ENCODE measurements around the gene ANKLE1. TPM values are rescaled to one million over a fixed set of nuclear protein-coding genes. Genes with fewer than 3 reads are reported as not detected.
"Not testable (repeated sequence)": the region's sequence is repeated elsewhere in the genome, so short reads cannot be mapped to it uniquely, and the experiment has no call there.

The ANKLE1 gene
- total RNA-seq, 1 experiment from 2014 or later: 0.16 TPM

- BruUV-seq (replicated peaks): no TSS peak
- H3K27me3 Mint-ChIP-seq (ENCODE audit: insufficient read depth, unreplicated experiment): no peaks in the 10 kb centered on the region
- intact Hi-C loops (cut with micrococcal nuclease): loop anchor here (1.0 to 5.0 kb wide), 4 partner anchors 55 to 174 kb away; no protein-coding TSS in a partner anchor
- peaks cover 17% of the 10 kb centered on the region for H3K36me3 Mint-ChIP-seq (ENCODE audit: insufficient read depth, unreplicated experiment)
- H3K4me1 Mint-ChIP-seq (ENCODE audit: insufficient read depth, unreplicated experiment): peaks cover 4% of the 10 kb centered on the region
- peak overlapping the region; percentile 31 for H3K27ac Mint-ChIP-seq (ENCODE audit: low read depth, unreplicated experiment)
- ChIA-PET POLR2A (interaction anchor here (0.5 to 3.3 kb wide), 21 partner anchors 9 to 864 kb away, joined by 3 to 21 read pairs (median 5); partner anchors contain the start of genes ABHD8, ANO8, BABAM1 and DDA1), CTCF (interaction anchor here (0.6 to 3.0 kb wide), 24 partner anchors 9 to 560 kb away, joined by 3 to 13 read pairs (median 4); partner anchors contain the start of genes ANKLE1, MRPL34 and MYO9B)
- peak overlapping the region; percentile 80 for H3K4me3 Mint-ChIP-seq (ENCODE audit: unreplicated experiment)
- peak; percentile 98 for DNase-seq (ENCODE audit: unreplicated experiment)
- no peaks in the 10 kb centered on the region for H3K9me3 Mint-ChIP-seq (ENCODE audit: unreplicated experiment)
- TF ChIP-seq CTCF (IDR thresholded peaks at IDR 0.05; ENCODE audit: unreplicated experiment): peak; percentile 80
Measured at GRCh38 chr19:17292301-17293074, 10.8 kb downstream of the ANKLE1 start.

GRCh38 chr19:17293605-17294004 is 11.9 kb downstream of the ANKLE1 start:
- Mint-ChIP-seq H3K9me3 (ENCODE audit: unreplicated experiment) (no peaks in the 10 kb centered on the region), H3K27me3 (ENCODE audit: insufficient read depth, unreplicated experiment) (no peaks in the 10 kb centered on the region), H3K4me3 (ENCODE audit: unreplicated experiment) (peak overlapping the region; percentile 80), H3K36me3 (ENCODE audit: insufficient read depth, unreplicated experiment) (peaks cover 17% of the 10 kb centered on the region), H3K27ac (ENCODE audit: low read depth, unreplicated experiment) (no peak overlapping the region), H3K4me1 (ENCODE audit: insufficient read depth, unreplicated experiment) (peaks cover 4% of the 10 kb centered on the region)
- ChIA-PET CTCF (interaction anchor here (0.6 to 3.0 kb wide), 12 partner anchors 9 to 558 kb away, joined by 3 to 13 read pairs (median 6); partner anchors contain the start of gene MRPL34), POLR2A (interaction anchor here (0.8 to 3.3 kb wide), 10 partner anchors 10 to 560 kb away, joined by 3 to 17 read pairs (median 7); partner anchors contain the start of genes ABHD8, ANO8, DDA1 and MRPL34)
- BruUV-seq (replicated peaks): no TSS peak
- no peak for DNase-seq (ENCODE audit: unreplicated experiment)
- intact Hi-C loops (cut with micrococcal nuclease): loop anchor here (1.0 to 5.0 kb wide), 3 partner anchors 54 to 97 kb away; no protein-coding TSS in a partner anchor
- no peak for TF ChIP-seq CTCF (IDR thresholded peaks at IDR 0.05; ENCODE audit: unreplicated experiment)

- POLR2A ChIA-PET: interaction anchor here (0.7 to 3.3 kb wide), 4 partner anchors 11 to 981 kb away, joined by 3 to 17 read pairs (median 5); partner anchors contain the start of genes MRPL34 and SLC27A1
- no peak overlapping the region for H3K27ac Mint-ChIP-seq (ENCODE audit: low read depth, unreplicated experiment)
Measured at GRCh38 chr19:17294051-17294891, 12.6 kb downstream of the ANKLE1 start.

GRCh38 chr19:17295551-17295950 is 13.8 kb downstream of the ANKLE1 start:
- H3K4me1 Mint-ChIP-seq (ENCODE audit: insufficient read depth, unreplicated experiment); H3K27me3 Mint-ChIP-seq (ENCODE audit: insufficient read depth, unreplicated experiment); intact Hi-C loops (cut with micrococcal nuclease); BruUV-seq (replicated peaks); H3K4me3 Mint-ChIP-seq (ENCODE audit: unreplicated experiment); H3K27ac Mint-ChIP-seq (ENCODE audit: low read depth, unreplicated experiment); H3K9me3 Mint-ChIP-seq (ENCODE audit: unreplicated experiment): not testable (repeated sequence)
- DNase-seq (ENCODE audit: unreplicated experiment): peak; percentile 31
- ChIA-PET CTCF (interaction anchor here (0.6 to 2.0 kb wide), 5 partner anchors 9 to 91 kb away, joined by 3 to 13 read pairs (median 3); partner anchors contain the start of gene MRPL34), POLR2A (interaction anchor here (1.0 to 3.3 kb wide), 3 partner anchors 10 to 39 kb away, joined by 3 to 17 read pairs (median 5); partner anchors contain the start of genes ANO8 and MRPL34)
- H3K36me3 Mint-ChIP-seq (ENCODE audit: insufficient read depth, unreplicated experiment): peaks cover 17% of the 10 kb centered on the region

More at GRCh38 chr19:17294051-17294891, 12.6 kb downstream of the ANKLE1 start:
- Mint-ChIP-seq H3K4me1 (ENCODE audit: insufficient read depth, unreplicated experiment) (peaks cover 4% of the 10 kb centered on the region), H3K4me3 (ENCODE audit: unreplicated experiment) (peak overlapping the region; percentile 80), H3K36me3 (ENCODE audit: insufficient read depth, unreplicated experiment) (peaks cover 17% of the 10 kb centered on the region), H3K9me3 (ENCODE audit: unreplicated experiment) (no peaks in the 10 kb centered on the region), H3K27me3 (ENCODE audit: insufficient read depth, unreplicated experiment) (no peaks in the 10 kb centered on the region)
- TF ChIP-seq CTCF (IDR thresholded peaks at IDR 0.05; ENCODE audit: unreplicated experiment): no peak
- BruUV-seq (replicated peaks): no TSS peak
- DNase-seq (ENCODE audit: unreplicated experiment): peak; percentile 67
- CTCF ChIA-PET: interaction anchor here (0.6 to 2.2 kb wide), 5 partner anchors 11 to 169 kb away, joined by 3 to 13 read pairs (median 4); partner anchors contain the start of gene MRPL34
- intact Hi-C loops (cut with micrococcal nuclease): loop anchor here (5.0 kb wide), 1 partner anchor 53 kb away; no protein-coding TSS in a partner anchor

All from MCF 10A (cell line).